NCI-H460 (cell line): Measurements from ENCODE around the gene PHKG2. TPM values are rescaled to one million over a fixed set of nuclear protein-coding genes. Genes with fewer than 3 reads are reported as not detected.

ENCODE experiments used
- DNase-seq: peaks from one replicate; pipeline ENCODE4 v3.0.0-alpha.2; 2016; ENCODE audit warnings: low read depth; ENCODE audit errors: extremely low read depth
- total RNA-seq: library from RNA; depleted of rRNA; stranded (reverse); fragments of >200 nt; shearing (Covaris generic); gene quantifications from 2 replicates; pipeline ENCODE4 v1.2.3, GENCODE V29; 2014

PHKG2 gene
- total RNA-seq, 1 experiment from 2014 or later: 14.3 TPM

DNA sequence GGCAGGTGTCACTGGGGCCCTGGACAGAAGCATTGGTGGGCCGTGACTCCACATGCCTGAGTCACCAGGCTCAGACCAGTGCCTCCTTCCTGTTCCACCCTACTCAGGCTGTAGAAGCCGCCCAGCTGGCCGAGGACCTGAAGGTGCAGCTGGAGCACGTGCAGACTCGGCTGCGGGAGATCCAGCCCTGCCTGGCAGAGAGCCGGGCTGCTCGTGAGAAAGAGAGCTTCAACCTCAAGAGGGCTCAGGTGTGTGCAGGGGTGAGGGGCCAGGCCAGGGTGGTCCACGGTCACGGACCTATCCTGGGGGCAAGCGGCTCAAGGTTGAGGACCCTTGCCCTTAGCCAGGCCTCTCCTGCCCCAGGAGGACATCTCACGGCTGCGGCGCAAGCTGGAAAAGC, 23.5 kb downstream of the PHKG2 start:
- no peak for DNase-seq

DNA sequence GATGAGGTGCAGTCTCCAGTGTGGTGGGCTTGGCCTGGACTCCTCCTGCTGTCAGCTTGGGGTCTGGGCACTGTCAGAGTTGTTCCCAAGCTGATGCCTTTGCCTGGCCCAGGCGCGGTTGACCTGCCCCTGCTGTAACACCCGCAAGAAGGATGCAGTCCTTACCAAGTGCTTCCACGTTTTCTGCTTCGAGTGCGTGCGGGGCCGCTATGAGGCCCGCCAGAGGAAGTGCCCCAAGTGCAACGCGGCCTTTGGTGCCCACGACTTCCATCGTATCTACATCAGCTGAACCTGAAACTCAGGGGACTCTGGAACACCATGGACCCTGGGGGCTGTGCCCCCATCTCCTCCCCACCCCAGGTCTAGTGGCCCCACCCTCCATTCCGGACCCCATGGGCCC, 25.6 kb downstream of the PHKG2 start:
- DNase-seq: no peak

DNA sequence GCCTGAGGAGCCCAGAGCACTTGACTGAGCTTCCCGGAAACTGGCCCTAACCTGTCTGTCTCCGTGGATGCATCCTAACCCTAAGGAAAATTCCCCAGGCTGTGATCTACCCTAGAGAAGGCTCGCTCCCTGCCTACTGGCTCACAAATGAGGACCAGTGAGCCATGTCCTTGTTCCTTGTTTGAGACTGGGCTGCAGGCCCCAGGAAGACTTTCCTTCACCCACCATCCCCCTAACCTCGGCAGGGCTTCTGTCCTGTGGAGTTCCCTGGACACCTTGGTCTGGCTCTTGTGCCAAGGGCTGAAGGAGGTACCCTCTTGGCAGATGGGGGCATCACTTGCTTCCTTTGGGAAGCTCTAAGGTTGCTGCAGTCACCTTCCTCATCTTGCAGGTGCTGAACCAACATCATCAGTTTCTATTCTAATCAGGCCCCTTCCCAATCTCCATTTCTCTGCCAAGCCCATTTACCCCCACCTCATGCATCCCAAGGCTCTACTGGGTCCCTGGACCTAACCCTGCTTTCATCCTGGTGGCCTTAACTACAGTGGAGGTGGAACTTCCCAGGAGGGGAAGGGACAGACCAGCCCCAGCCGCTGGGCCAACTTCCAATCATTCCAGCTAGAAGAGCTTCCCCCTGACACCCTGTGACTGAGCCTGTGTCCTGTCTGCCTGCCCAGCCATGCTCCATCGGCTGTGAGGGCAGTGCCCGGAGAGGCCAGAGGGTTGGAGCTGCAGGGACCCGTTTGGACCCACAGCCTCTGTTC, 26.3 kb downstream of the PHKG2 start:
- no peak for DNase-seq

DNA sequence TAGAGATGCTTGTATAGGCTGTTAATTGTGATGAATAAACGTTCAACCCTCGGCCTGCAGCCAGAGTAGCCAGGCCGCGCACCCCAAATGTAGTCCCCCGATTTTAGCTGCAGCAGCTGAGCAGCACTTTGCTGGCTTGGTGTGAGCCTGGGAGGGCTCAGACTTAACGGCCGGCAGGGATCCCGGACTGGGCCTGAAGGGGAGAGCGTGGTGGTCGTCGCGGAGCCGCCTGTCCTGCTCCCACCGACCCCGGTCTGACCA, 26.8 kb downstream of the PHKG2 start:
- no peak for DNase-seq

DNA sequence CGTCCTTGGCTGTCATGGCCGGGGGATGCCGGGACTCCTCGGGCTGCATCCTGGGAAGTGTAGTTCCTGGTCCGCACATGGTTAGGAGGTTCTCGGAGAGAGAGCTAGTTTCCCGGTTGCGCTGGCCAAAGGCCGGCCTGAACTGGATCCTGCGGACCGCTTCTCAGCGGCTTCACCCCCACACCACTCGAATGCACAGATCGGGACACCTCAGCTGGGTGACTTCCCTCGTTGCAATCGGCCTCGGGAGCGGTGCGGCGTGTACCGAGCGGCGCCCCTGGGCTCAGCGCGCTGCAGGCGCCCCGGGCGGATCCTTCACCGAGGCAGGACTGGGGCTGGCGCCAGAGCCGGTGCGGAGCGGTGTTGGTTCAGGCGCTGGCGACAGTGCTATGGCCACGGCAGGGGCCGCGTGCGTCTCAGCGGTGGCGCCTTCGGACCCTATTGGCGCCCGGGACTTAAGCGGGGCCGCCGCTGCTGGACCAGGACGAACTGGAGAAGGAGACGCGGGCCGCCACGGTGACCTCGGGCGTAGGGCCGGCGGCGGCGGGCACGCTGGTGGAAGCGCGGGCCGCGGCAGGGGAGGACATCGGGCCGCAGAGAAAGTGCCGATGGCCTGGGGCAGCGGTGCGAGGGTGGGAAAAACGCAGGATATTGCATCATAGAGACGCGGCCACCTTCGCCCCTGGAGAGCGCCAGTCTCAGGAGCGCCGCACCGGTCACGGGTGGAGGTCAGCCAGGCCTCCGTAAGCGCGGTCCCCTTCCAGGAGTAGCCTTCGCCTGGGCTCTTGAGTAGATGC, 27.4 kb downstream of the PHKG2 start:
- DNase-seq: peak; percentile 79

DNA sequence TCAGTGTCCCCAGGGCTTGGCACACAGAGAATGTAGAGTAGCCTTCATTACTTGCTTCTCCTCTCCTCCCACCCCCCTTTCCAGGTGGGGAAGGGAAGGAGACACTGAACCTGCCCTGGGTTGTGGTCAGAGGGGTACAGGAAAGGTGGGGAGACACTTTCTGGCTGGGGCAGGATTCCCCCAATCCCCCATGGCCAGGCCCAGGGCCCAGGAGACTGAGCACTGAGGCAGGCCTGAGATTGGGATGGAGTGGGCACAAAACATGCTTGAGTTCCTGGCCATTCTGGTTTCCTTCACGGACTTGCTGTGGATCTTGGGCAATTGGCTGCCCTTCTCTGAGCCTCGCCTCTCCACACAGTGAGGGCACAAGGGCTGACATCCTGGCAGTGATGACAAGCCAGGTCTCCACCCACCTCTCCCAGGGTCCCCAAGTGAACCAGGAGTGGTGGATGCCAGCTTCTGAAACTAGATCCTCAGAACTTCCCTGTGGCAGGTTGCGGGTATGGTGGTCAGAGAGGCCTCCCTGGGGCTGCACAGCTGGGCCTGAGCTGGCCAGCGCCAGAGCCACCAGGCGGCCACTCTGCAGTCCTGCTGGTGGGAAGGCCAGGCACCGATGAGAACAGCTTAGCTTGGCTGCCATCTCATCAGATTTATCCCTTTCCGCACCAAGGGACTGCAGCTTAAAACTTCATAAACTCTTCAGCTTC, 29.5 kb downstream of the PHKG2 start:
- DNase-seq: no peak

DNA sequence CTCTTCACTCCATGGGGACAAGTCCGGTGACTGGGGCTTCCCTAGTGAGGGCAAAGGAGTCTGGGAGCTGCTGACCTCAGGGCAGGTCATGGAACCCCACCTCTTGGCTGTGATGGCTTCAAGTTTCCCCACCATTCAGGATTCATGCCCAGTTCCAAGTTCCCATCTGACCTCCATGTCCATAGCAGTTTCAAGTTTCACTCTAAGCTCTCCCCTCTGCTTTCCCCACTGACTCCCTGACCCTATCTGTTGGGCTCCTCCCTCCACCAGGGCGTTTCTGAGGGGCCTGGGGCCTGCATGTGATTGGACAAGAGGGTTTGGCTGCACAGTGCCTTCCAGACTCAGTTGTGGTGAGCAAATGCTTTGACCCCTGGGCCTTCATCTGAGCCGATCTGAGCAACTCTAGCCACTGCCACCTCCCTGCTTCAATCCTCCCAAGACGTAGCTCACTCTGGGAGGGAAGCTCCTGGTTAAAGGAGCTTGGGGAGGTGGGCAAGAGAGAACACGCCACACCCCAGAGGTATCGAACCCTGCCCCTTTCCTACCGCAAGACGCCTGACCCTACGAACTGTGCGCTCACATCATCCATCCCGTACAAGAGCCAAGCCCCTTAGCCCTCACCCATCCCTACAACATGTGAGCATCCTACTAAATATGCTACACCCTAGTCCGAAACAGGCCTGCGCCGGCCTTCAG, 30.5 kb downstream of the PHKG2 start:
- DNase-seq: no peak

DNA sequence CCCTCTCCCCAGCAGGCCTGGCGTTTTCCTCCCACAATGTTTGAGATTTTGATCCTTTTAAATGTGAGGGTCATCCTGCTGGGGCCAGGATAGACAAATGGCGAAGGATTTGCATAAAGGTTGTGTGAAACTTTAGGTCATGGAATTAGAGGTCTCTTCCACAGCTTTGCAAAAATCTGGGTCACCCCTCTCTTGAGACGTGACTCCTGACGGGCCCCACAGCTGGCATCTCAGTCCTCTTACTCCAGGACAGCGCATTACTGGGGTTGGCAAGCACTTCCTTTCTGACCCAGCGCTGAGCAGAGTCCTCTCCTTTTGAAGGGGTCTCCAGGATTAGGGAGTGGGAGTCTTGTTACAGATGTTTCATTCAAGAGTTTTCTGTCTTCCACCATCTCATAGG, 31.4 kb downstream of the PHKG2 start:
- DNase-seq: no peak

DNA sequence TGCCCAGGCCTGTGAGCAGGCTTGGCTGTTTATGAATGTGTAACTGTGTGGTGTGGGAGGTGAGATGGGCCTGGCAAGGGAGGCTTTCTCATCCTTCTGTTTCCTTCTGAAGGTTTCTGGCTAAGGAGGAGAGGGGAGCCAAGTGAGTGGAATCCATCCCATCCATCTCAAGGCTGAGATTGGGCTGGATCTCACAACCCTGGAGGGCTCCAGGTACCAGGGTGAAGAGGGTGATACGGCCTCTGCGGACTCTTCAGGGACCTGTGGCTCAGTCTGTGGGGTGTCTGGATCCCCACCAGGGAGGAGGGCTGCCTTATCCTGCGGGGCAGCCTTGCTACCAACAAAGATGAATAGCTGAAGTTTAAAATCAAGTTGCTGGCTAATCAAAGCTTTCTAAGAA, 31.8 kb downstream of the PHKG2 start:
- DNase-seq: no peak

DNA sequence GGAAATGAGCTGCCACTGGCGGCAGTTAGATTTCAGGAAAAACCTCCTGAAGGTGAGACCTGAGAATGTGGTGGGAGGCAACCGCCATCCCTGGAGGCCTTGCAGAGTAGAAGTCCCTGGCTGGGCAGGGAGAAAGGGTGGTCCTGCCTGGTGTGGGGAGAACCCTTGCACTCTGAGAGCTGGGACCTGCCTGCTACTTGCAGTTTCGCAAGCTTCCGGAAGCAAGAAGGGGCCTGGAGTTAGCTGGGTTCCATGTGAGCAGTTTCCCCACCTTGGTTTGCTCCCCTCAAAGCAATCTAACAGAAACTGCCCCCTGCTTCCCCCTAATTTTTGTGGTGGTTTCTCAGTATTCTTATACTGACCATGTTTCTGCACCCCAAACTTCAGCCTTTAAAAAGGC, 32.3 kb downstream of the PHKG2 start:
- no peak for DNase-seq

DNA sequence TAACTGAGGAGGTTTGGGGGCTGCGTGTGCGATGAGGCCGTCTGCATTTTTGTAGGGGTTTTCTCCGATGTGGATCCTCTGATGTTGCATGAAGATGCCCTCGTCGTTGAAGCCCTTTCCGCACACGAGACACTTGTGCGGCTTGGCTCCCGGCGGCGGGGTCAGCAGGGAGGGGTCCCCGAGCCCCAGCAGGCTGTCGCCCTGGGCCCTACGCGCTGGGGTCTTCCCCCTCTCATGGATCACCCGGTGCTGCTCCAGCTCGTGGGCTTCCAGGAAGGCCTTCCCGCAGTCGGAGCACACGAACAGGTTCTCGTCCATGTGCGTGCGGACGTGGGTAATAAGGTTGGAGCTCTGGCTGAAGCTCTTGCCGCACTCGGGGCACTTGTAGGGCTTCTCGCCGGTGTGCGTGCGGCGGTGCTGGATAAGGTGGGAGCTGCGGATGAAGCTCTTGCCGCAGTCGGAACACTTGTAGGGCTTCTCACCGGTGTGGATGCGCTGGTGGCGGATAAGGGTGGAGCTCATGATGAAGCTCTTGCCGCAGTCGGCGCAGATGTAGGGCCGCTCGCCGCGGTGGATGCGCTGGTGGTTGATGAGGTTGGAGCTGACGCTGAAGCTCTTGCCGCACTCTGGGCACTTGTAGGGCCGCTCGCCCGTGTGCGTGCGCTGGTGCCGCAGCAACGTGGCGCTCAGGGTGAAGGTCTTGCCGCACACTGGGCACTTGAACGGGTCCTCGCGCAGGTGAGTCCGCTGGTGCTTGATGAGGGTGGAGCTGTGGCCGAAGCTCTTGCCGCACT, 34.5 kb downstream of the PHKG2 start:
- no peak for DNase-seq

DNA sequence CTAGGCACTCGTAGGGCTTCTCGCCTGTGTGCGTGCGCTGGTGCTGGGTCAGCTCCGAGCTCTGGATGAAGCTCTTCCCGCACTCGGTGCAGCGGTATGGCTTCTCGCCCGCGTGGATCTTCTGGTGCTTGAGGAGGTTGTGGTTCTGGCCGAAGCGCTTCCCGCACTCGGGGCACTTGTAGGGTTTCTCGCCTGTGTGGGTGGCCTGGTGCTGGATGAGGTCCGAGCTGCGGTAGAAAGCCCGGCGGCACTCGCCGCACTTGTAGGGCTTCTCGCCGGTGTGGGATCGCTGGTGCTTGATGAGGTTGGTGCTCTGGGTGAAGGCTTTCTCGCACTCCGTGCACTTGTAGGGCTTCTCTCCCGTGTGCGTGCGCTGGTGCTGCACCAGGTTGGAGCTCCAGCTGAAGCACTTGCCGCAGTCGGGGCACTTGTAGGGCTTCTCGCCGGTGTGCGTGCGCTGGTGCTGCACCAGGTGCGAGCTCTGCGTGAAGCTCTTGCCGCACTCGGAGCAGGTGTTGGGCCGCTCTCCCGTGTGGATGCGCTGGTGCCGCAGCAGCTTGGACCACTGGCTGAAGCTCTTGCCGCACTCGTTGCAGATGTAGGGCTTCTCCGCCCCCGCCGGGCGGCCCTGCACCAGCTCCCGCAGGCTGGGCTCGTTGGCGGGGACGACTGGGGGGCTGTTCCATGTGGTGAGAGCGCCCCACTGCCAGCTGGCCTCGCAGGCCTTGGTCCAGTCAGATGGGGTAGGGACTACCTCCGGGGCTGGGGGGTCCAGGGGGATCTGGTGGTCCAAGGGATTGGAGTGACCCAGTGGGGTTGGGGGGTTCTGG, 35.3 kb downstream of the PHKG2 start:
- DNase-seq: no peak

DNA sequence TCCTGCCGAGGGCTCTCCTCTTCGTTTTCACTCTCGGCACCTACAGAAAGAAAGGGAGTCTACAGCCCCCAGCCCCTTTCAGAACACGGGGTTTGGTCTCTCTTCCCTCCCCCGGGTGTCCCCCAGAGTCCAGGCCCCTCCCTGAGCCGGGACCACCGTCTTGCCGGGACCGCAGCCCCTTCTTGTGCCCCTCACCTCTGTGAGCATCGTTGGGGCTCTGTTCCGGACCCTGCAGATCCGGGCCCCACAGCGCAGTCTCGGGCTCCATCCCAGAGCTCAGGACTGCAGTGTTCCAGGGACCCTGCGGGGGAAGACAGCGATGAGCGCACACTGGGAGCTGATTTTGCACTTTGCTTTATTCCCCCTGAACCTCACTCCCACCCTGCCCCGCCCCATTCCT, 36.0 kb downstream of the PHKG2 start:
- DNase-seq: no peak

DNA sequence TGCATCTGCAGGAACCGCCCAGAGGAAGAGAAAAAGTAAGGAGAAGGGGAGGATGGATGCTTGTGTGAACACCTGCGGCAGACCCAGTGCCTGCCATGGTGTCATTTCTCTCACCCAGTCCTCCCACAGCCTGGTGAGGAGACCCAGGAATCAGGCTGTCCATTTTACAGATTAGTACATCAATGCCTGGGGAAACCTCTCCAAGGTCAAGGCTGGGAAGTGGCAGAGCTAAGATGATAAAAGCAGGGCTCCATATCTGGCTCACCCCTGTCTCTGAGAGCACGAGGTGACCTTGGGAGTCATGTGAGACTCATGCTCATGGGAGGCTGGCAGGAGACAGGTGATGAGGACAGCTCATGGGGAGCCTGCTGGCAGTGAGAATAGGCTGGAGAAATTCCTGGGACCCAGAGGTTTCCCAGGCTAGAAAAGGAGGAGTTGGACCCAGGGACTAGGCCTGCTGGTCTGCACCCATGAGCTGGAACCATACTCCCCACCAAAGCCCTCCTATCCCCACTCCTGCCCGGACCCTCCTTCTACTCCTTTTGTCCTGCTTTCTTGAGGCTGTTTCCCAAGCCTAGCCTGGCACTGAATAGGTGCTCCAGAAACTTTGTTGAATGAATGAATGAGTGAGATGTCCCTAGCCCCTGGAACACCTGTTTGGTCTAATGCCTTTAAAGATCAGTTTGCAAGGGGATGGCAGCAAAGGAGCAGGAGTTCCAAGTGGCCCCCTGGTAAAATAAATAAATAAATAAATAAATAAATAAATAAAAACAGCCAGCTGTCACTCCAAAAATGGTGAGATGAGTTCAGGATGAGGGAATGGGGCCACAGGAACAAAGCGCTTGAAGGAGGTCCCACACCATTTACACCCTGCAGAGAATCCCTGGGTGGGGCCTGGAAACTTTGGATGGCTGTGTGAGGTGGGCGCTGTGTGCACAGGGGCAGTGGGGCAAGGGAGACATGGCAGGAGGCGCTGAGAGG, 37.2 kb downstream of the PHKG2 start:
- DNase-seq: no peak

DNA sequence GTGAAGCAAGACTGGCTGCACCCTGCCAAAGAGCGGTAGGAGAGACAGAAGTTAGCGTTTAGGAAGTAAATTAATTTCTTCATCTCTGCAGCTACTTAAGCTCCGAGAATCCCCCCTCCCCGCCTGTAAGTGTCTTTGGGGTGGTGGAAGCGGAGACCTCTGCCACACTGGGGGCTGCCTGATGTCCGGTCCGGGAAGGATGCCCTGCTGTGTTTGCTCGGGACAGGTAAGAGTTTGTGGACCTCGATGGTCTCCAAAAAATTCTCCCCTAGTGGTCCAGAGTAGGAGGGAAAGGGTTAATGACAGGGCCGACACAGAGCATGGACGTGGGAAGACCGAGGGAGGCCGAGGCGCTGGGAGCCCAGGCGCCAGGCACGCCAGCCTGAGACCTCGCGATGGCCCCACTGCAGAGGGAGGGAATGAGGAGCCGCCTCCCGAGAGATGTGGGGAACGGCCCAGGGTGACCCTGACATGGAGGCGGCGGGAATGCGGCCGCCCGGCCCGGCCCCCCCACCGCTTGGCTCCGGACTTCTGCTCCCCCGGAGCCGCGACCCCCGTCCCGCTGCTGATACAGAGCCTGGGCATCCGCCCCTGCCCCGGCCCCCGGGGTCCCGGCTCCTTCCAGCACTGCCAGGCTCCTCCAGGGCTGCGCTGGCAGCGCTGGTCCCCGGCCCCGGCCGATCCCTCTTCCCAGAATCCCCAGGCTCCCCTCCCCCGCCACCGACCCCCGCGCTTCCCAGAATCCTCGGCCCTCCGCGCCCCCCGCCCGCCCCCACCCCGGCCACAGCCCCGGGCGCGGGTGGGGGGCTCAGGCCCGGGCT, 38.1 kb downstream of the PHKG2 start:
- no peak for DNase-seq

DNA sequence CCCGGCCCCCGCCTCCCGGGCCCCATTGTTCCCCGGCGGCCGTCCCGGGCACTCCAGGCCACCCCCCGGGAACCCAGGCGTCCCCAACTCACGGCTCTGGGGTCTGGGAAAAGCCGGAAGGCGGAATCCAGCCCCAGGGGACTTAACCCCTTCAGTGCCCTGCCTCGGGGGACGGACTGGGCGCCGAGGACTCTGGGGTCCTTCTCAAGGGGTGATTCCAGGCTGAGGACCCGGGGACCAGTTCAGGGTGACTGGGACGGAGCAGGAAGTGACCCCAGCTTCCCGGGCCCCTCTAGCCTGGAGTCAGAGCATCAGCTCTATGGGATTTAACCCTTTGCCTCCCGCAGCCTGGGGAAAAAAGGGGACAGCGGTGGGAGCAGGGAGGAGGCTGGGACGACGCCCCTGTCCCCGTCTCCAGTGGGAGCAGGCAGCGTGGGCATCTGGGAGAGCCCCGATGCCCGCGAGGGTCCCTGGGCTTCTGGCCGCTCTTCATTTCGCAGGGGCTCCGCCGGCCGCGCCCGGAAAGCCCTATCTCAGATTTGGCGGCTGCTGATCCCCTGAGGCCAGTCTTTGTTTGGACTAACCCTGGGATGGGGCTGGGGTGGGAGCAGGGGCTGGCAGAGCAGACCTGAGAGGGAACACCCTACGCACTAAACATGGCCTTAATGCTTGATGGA, 38.8 kb downstream of the PHKG2 start, which contains the start of gene ZNF629:
TSS of gene ZNF629 (minus strand) at position 270 of the 677 bp plus-strand sequence. CDS start 2,723 bp downstream, outside the sequence.
- DNase-seq: peak; percentile 54
